ENCODE data around the gene KEAP1. TPM values are rescaled to one million over a fixed set of nuclear protein-coding genes. Genes with fewer than 3 reads are reported as not detected.

The KEAP1 gene
- total RNA-seq, 1 experiment from 2014 or later = 73.0 TPM

DNA sequence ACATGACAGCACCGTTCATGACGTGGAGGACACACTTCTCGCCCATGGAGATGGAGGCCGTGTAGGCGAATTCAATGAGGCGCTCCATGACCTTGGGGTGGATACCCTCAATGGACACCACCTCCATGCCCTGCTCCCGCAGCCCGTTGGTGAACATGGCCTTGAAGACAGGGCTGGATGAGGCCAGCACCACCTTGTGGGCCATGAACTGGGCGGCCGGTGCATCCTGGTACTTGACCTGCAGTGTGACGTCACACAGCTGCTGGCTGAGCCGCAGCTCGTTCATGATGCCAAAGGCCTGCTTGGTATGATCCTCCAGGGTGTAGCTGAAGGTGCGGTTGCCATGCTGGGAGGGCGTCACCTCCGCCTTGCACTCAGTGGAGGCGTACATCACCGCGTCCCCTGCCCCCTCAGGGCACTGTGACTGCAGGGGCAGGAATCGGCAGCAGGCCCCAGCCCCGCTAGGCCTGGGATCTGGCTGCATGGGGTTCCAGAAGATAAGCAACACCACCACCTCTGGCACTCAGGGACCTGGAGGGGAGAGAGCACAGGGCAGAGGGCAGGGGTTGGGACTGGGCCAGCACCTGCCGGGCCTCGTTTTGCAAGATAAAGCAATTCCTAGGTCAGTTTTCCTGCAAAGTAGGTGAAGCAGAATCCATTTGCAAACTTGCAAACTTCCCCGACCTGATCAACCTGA is 3.5 kb downstream of the KEAP1 start:
- peaks cover 50% of the 10 kb centered on the region for H3K36me3 Mint-ChIP-seq (ENCODE audit: insufficient read depth, unreplicated experiment)
- no peak overlapping the region for H3K27ac Mint-ChIP-seq (ENCODE audit: unreplicated experiment)
- no peaks in the 10 kb centered on the region for H3K9me3 ChIP-seq
- peaks cover 7% of the 10 kb centered on the region for H3K4me1 Mint-ChIP-seq (ENCODE audit: low read depth, unreplicated experiment)
- H3K4me1 ChIP-seq = peaks cover 7% of the 10 kb centered on the region
- H3K27me3 ChIP-seq (replicated peaks; ENCODE audit: control insufficient read depth, insufficient read depth, low read length) = no peaks in the 10 kb centered on the region
- no peak overlapping the region for H3K4me3 Mint-ChIP-seq (ENCODE audit: unreplicated experiment)
- no peak for DNase-seq
- intact Hi-C loops (cut with micrococcal nuclease; ENCODE audit: unreplicated experiment) = loop anchor here (5.0 kb wide), 2 partner anchors 43 to 68 kb away; partner anchors contain the start of genes ATG4D, CDKN2D and KRI1
- TF ChIP-seq, protein P1, sequence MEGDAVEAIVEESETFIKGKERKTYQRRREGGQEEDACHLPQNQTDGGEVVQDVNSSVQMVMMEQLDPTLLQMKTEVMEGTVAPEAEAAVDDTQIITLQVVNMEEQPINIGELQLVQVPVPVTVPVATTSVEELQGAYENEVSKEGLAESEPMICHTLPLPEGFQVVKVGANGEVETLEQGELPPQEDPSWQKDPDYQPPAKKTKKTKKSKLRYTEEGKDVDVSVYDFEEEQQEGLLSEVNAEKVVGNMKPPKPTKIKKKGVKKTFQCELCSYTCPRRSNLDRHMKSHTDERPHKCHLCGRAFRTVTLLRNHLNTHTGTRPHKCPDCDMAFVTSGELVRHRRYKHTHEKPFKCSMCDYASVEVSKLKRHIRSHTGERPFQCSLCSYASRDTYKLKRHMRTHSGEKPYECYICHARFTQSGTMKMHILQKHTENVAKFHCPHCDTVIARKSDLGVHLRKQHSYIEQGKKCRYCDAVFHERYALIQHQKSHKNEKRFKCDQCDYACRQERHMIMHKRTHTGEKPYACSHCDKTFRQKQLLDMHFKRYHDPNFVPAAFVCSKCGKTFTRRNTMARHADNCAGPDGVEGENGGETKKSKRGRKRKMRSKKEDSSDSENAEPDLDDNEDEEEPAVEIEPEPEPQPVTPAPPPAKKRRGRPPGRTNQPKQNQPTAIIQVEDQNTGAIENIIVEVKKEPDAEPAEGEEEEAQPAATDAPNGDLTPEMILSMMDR (IDR thresholded peaks at IDR 0.05; ENCODE audit: insufficient read depth in 1 of 2, low read depth in 1 of 2, low read length in 1 of 2, severe bottlenecking in 1 of 2, unreplicated experiment in 1 of 2) = no peak
- no peak overlapping the region for H3K4me3 ChIP-seq (ENCODE audit: low read depth, low read length)
- ChIA-PET CTCF (no interaction called here), POLR2A (no interaction called here)
- no peaks in the 10 kb centered on the region for H3K27me3 Mint-ChIP-seq (ENCODE audit: insufficient read depth, unreplicated experiment)
- H3K9me3 Mint-ChIP-seq (ENCODE audit: unreplicated experiment) = no peaks in the 10 kb centered on the region
- BruUV-seq (replicated peaks) = no TSS peak
- peaks cover 4% of the 10 kb centered on the region for H3K36me3 ChIP-seq (ENCODE audit: control insufficient read depth, insufficient read depth, low read length)

DNA sequence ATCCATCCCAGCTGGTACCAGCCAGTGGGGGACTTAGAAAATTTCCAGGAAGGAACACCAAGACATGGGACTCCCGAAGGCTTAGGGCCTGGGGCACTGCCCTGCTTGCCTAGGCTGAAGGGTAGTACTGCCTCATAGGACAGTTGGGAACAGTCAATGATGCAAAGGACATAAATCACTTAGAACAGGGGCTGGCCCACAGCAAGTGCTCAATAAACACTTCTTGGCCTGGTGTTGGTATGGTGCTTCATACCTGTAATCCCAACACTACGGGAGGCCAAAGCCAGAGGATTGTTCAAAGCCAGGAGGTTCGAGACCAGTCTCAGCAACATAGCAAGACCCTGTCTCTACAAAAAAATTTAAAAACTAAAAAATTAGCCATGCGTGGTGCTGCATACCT is 5.8 kb downstream of the KEAP1 start:
- Mint-ChIP-seq H3K4me1 (ENCODE audit: low read depth, unreplicated experiment) (peaks cover 7% of the 10 kb centered on the region), H3K4me3 (ENCODE audit: unreplicated experiment) (no peak overlapping the region), H3K9me3 (ENCODE audit: unreplicated experiment) (no peaks in the 10 kb centered on the region), H3K27ac (ENCODE audit: unreplicated experiment) (no peak overlapping the region), H3K27me3 (ENCODE audit: insufficient read depth, unreplicated experiment) (no peaks in the 10 kb centered on the region), H3K36me3 (ENCODE audit: insufficient read depth, unreplicated experiment) (peaks cover 66% of the 10 kb centered on the region)
- Histone ChIP-seq H3K4me1 (peaks cover 7% of the 10 kb centered on the region), H3K4me3 (ENCODE audit: low read depth, low read length) (no peak overlapping the region), H3K9me3 (no peaks in the 10 kb centered on the region), H3K27me3 (replicated peaks; ENCODE audit: control insufficient read depth, insufficient read depth, low read length) (no peaks in the 10 kb centered on the region), H3K36me3 (ENCODE audit: control insufficient read depth, insufficient read depth, low read length) (peaks cover 4% of the 10 kb centered on the region)
- TF ChIP-seq, protein P1 (IDR thresholded peaks at IDR 0.05; ENCODE audit: insufficient read depth in 1 of 2, low read depth in 1 of 2, low read length in 1 of 2, severe bottlenecking in 1 of 2, unreplicated experiment in 1 of 2) = no peak
- DNase-seq = no peak
- POLR2A ChIA-PET = no interaction called here
- no TSS peak for BruUV-seq (replicated peaks)
- intact Hi-C loops (cut with micrococcal nuclease; ENCODE audit: unreplicated experiment) = no loop called here
- CTCF ChIA-PET = no interaction called here

DNA sequence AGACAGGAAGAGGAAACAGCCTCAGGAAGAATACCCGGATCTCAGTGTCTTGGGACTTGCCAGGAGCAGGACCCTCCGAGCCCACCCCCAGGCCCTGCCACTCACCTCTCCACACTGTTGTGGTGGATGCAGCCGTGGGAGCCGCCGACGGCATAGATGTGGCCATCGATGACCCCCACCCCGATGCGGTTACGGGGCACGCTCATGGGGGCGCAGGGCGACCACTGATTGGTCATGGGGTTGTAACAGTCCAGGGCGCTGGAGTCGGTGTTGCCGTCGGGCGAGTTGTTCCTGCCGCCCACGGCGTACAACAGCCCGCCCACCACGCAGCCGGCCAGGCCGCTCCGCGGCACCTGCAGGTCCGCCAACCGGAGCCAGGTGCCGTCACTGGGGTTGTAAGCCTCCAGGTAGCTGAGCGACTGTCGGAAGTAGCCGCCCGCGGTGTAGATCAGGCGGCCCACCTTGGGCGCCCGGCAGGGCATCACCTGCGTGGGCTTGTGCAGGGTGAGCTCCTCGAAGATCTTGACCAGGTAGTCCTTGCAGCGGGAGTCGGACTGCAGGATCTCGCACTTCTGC is 11.6 kb downstream of the KEAP1 start:
- no peaks in the 10 kb centered on the region for H3K27me3 ChIP-seq (replicated peaks; ENCODE audit: control insufficient read depth, insufficient read depth, low read length)
- CTCF ChIA-PET = interaction anchor here (2.3 kb wide), 1 partner anchor 13 kb away, joined by 10 read pairs; no protein-coding TSS in a partner anchor
- H3K36me3 Mint-ChIP-seq (ENCODE audit: insufficient read depth, unreplicated experiment) = peaks cover 86% of the 10 kb centered on the region
- H3K4me1 ChIP-seq = no peaks in the 10 kb centered on the region
- no peak overlapping the region for H3K4me3 ChIP-seq (ENCODE audit: low read depth, low read length)
- H3K36me3 ChIP-seq (ENCODE audit: control insufficient read depth, insufficient read depth, low read length) = no peaks in the 10 kb centered on the region; the same call in none of the 2 replicates
- no peaks in the 10 kb centered on the region for H3K27me3 Mint-ChIP-seq (ENCODE audit: insufficient read depth, unreplicated experiment)
- no peak overlapping the region for H3K27ac Mint-ChIP-seq (ENCODE audit: unreplicated experiment)
- TSS peak; percentile 26 for BruUV-seq (replicated peaks)
- no peak overlapping the region for H3K4me3 Mint-ChIP-seq (ENCODE audit: unreplicated experiment)
- no peak for DNase-seq
- no peaks in the 10 kb centered on the region for H3K4me1 Mint-ChIP-seq (ENCODE audit: low read depth, unreplicated experiment)
- POLR2A ChIA-PET = no interaction called here
- H3K9me3 ChIP-seq = no peaks in the 10 kb centered on the region
- intact Hi-C loops (cut with micrococcal nuclease; ENCODE audit: unreplicated experiment) = no loop called here
- H3K9me3 Mint-ChIP-seq (ENCODE audit: unreplicated experiment) = no peaks in the 10 kb centered on the region
- TF ChIP-seq, protein P1 (IDR thresholded peaks at IDR 0.05; ENCODE audit: insufficient read depth in 1 of 2, low read depth in 1 of 2, low read length in 1 of 2, severe bottlenecking in 1 of 2, unreplicated experiment in 1 of 2) = no peak

Data from Caco-2 (cell line).